GM19035 (cell line): ENCODE results near the gene ZNF790.

ENCODE experiments used
- ATAC-seq: cut with Tn5 transposase; IDR thresholded peaks from one replicate; pipeline ENCODE4 v1.9.1; 2021; ENCODE audit not compliant: unreplicated experiment

Gene ZNF790

DNA sequence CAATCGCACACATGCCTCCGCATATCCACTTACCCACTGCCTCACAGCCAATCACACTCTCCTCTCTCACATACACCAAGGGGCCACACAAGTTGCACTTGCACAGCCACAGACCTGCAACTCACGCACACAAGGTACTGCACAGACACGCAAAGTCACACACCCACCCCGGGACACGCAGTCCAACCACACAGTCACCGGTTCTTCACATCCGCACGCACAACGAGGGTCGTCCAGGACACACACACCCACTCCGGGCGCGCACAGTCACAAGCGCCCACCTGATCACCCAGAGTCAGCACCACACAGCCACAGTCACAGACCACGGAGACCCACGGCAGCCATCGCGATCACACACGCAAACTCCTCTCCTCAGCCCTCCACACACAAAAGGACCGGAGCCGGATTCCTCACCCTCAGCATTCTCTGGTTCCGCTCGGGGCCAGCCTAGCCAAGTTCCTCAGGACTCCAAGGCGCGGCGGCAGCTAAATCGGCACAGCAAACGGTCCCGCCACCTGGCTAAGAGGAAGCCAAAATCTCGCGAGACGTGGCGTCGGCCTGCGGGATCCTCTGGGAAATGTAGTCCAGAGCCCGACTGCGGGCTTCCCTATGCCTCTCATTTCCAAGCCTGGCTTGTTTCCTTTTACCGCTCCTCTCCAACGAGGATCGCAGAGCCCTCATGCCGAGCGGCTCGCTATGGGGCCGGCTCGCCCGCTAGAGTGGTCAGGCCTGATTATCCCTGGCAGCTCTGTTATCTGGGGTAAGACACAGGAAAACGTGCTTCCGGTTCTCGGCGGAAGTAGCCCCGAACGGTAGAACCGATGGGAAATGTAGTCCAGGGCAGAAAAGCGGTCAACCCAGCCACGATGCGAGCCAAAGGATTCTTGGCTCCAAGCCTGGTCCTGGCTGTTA lies 65.6 kb downstream of the ZNF790 start, which contains the start of gene ZNF850:
ZNF850 (minus strand) TSS at position 497 of the 912 bp plus-strand sequence. CDS start 10,201 bp downstream, outside the sequence.
- peak; percentile 94 for ATAC-seq

DNA sequence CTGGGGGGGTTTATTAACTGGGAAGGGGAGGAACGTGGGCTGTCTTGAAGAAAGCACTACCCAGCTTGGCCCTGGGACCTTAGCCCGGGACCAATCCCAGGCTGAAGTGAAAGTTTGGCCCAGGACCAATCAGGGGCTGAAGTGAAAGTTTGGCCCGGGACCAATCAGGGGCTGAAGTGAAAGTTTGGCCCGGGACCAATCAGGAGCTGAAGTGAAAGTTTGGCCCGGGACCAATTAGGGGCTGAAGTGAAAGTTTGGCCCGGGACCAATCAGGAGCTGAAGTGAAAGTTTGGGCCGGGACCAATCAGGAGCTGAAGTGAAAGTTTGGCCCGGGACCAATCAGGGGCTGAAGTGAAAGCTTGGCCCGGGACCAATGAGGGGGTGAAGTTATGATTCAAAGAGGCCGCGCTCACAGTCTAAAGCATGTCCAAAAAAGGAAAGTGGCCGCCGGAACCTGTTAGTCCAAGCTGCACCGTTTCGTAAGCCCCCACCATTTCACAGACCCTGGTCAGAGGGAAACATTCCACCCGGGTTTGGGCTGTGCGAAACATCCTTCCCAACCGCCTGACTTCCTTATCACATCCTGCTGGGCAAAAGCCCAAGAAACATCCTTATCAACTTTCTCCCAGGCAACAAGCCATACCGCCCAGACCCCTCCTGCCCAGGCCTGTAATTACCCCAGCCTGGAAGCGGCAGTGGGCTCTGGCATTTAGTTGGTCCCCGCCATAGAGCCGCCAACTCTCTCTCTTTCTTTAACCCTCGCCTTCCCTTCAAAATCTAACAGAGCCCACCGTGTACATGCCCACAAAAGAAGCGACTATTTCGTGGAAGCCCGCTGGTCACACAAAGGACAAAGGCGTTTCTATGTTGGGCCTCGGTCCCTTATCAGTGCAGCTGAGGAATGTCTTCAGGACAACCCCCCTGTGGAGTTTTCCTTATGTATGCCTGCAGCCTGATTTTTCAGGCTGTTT lies 66.6 kb downstream of the ZNF790 start:
- ATAC-seq: no peak
